Umbilical cord (tissue), 2 donors: ENCODE measurements around the gene SLC26A2. TPM values are rescaled to one million over a fixed set of nuclear protein-coding genes. Genes with fewer than 3 reads are reported as not detected.
A peak's percentile ranks its signal among the peaks of the same experiment; 100 is the strongest.

Experiments
- DNase-seq: peaks from one replicate; pipeline ENCODE4 v3.0.0-alpha.2; 2015; ENCODE audit warnings: low spot score
- total RNA-seq: library from RNA; depleted of rRNA; stranded (reverse); fragments of >200 nt; gene quantifications from one replicate; pipeline ENCODE4 v1.2.3, GENCODE V29; 2014; ENCODE audit warnings: low replicate concordance; ENCODE audit not compliant: insufficient read depth

SLC26A2 gene
- total RNA-seq, 1 donor from 2014 or later: 32.5 TPM

- no peak for DNase-seq
Measured at GRCh38 chr5:150035139-150035895, 74.8 kb downstream of the SLC26A2 start.

DNA sequence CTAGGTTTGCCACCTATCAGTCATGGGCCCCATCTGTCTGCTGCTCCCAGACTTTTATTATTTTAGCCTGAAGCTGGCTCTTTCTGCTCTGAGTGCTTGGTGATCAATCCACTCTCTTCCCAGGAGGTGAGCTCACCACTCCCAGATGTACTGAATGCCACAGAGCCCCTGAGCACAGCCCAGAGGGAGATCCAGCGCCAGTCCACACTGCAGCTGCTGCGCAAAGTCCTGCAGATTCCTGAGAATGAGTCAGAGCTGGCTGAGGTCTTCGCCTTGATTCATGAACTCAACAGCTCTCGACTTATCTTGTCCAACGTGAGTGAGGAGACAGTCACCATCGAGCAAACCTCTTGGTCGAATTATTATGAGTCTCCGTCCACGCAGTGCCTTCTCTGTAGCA, 76.0 kb downstream of the SLC26A2 start:
- DNase-seq: peak; percentile 94

Other genes with a start within 250 kb of the SLC26A2 start
- 2.9 TPM for gene PPARGC1B, start 230.4 kb upstream of the SLC26A2 start, total RNA-seq
- 5.3 TPM for gene PDE6A, start 16.0 kb upstream of the SLC26A2 start, total RNA-seq
- 4.3 TPM for gene TIGD6, start 39.9 kb downstream of the SLC26A2 start, total RNA-seq
- gene HMGXB3, start 40.0 kb downstream of the SLC26A2 start, total RNA-seq: 16.4 TPM
- 48.9 TPM for gene CSF1R, start 125.8 kb downstream of the SLC26A2 start, total RNA-seq
- gene PDGFRB, start 195.1 kb downstream of the SLC26A2 start, total RNA-seq: 223 TPM
- 2.4 TPM for gene CDX1, start 206.0 kb downstream of the SLC26A2 start, total RNA-seq
- 10.8 TPM for gene SLC6A7, start 229.3 kb downstream of the SLC26A2 start, total RNA-seq